ENCODE data around the gene WDFY4.

The WDFY4 gene

GRCh38 chr10:48691812-48692528 is 7.3 kb downstream of the WDFY4 start:
- DNase-seq = no peak

- DNase-seq = no peak
Observed at GRCh38 chr10:48692748-48693147, 8.1 kb downstream of the WDFY4 start.

GRCh38 chr10:48693206-48693605 is 8.5 kb downstream of the WDFY4 start:
- no peak for DNase-seq

- no peak for DNase-seq
Observed at GRCh38 chr10:48694371-48695030, 9.8 kb downstream of the WDFY4 start.

- DNase-seq = no peak
Observed at GRCh38 chr10:48695636-48696534, 11.2 kb downstream of the WDFY4 start.

GRCh38 chr10:48696535-48696873 is 11.8 kb downstream of the WDFY4 start:
- no peak for DNase-seq

GRCh38 chr10:48697091-48697490 is 12.4 kb downstream of the WDFY4 start:
- no peak for DNase-seq

GRCh38 chr10:48697821-48698764 is 13.4 kb downstream of the WDFY4 start:
- DNase-seq = no peak

GRCh38 chr10:48699011-48699627 is 14.4 kb downstream of the WDFY4 start:
- no peak for DNase-seq

GRCh38 chr10:48700071-48700470 is 15.4 kb downstream of the WDFY4 start:
- DNase-seq = no peak

GRCh38 chr10:48700493-48700892 is 15.8 kb downstream of the WDFY4 start:
- no peak for DNase-seq

GRCh38 chr10:48701139-48701901 is 16.6 kb downstream of the WDFY4 start:
- no peak for DNase-seq

GRCh38 chr10:48701941-48702340 is 17.3 kb downstream of the WDFY4 start:
- DNase-seq = no peak

- no peak for DNase-seq
Observed at GRCh38 chr10:48703531-48704122, 19.0 kb downstream of the WDFY4 start.

- no peak for DNase-seq
Observed at GRCh38 chr10:48704156-48704555, 19.5 kb downstream of the WDFY4 start.

GRCh38 chr10:48705401-48705938 is 20.8 kb downstream of the WDFY4 start:
- no peak for DNase-seq

- no peak for DNase-seq
Observed at GRCh38 chr10:48707472-48707871, 22.8 kb downstream of the WDFY4 start.

GRCh38 chr10:48708144-48708543 is 23.5 kb downstream of the WDFY4 start:
- DNase-seq = no peak

- no peak for DNase-seq
Observed at GRCh38 chr10:48710647-48711275, 26.1 kb downstream of the WDFY4 start.

GRCh38 chr10:48711830-48712229 is 27.2 kb downstream of the WDFY4 start:
- DNase-seq = no peak
